Cardiac muscle cell (in vitro differentiated cells and primary cell): Measurements from ENCODE around the gene ALKBH3. TPM values are rescaled to one million over a fixed set of nuclear protein-coding genes. Genes with fewer than 3 reads are reported as not detected.

ENCODE experiments used
- DNase-seq, 2 donors: peaks; one replicate each; pipeline versions ENCODE4 v3.0.0 to v3.0.0-alpha.2; 2010 to 2017; ENCODE audit warnings: low read depth in 1 of 2, low spot score in 1 of 2
- H3K27ac ChIP-seq: fragments of 200-600 bp; sonication (generic); 2 replicates; pipeline ENCODE4 v1.5.1; 2016
- H3K27me3 ChIP-seq: fragments of 200-600 bp; sonication (generic); 2 replicates; pipeline ENCODE4 v1.6.0; 2016; ENCODE audit warnings: control low read depth
- H3K36me3 ChIP-seq: fragments of 200-600 bp; sonication (generic); 2 replicates; pipeline ENCODE4 v1.5.1; 2016; ENCODE audit warnings: control low read depth
- H3K4me1 ChIP-seq: fragments of 200-600 bp; sonication (generic); 2 replicates; pipeline ENCODE4 v1.8.1; 2017; ENCODE audit warnings: low read depth, mild to moderate bottlenecking, mixed run types
- H3K4me3 ChIP-seq: fragments of 200-600 bp; sonication (generic); 2 replicates; pipeline ENCODE4 v1.5.1; 2016; ENCODE audit warnings: mild to moderate bottlenecking
- H3K9me3 ChIP-seq: fragments of 200-600 bp; sonication (generic); 2 replicates; pipeline ENCODE4 v1.5.1; 2017; ENCODE audit warnings: low read depth, mild to moderate bottlenecking, control low read depth
- polyA plus RNA-seq: library from polyadenylated mRNA; unstranded; fragments of >200 nt; fragmentation: Nextera tagmentation; extraction: Ambion mirVana; gene quantifications from 2 replicates; pipeline ENCODE4 v1.2.1, GENCODE V29; 2016
- total RNA-seq: library from RNA; depleted of rRNA; stranded (reverse); fragments of >200 nt; gene quantifications from 2 replicates; pipeline ENCODE4 v1.2.3, GENCODE V29; 2016
- TF ChIP-seq, protein P1 (sequence below): IDR thresholded peaks from 2 replicates; pipeline ENCODE4 v1.5.1; 2012; ENCODE audit warnings: low read depth, mild to moderate bottlenecking, low read length

Gene ALKBH3
- total and polyA plus RNA-seq, 2 experiments from 2014 or later, result 25.0 to 26.4 TPM

GRCh38 chr11:43928721-43929120, 48.1 kb downstream of the ALKBH3 start:
- Histone ChIP-seq H3K9me3 (no peaks in the 10 kb centered on the region), H3K4me1 (peaks cover 11% of the 10 kb centered on the region), H3K27ac (no peak overlapping the region), H3K4me3 (no peak overlapping the region), H3K27me3 (no peaks in the 10 kb centered on the region), H3K36me3 (no peaks in the 10 kb centered on the region)
- DNase-seq, result no peak
- TF ChIP-seq, protein P1, sequence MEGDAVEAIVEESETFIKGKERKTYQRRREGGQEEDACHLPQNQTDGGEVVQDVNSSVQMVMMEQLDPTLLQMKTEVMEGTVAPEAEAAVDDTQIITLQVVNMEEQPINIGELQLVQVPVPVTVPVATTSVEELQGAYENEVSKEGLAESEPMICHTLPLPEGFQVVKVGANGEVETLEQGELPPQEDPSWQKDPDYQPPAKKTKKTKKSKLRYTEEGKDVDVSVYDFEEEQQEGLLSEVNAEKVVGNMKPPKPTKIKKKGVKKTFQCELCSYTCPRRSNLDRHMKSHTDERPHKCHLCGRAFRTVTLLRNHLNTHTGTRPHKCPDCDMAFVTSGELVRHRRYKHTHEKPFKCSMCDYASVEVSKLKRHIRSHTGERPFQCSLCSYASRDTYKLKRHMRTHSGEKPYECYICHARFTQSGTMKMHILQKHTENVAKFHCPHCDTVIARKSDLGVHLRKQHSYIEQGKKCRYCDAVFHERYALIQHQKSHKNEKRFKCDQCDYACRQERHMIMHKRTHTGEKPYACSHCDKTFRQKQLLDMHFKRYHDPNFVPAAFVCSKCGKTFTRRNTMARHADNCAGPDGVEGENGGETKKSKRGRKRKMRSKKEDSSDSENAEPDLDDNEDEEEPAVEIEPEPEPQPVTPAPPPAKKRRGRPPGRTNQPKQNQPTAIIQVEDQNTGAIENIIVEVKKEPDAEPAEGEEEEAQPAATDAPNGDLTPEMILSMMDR, result no peak

- no peaks in the 10 kb centered on the region for H3K27me3 ChIP-seq
- TF ChIP-seq, protein P1, result no peak
- peak in 1 of 2 donors; percentile 68 for DNase-seq
- H3K9me3 ChIP-seq, result no peaks in the 10 kb centered on the region
- no peak overlapping the region for H3K27ac ChIP-seq
- no peak overlapping the region for H3K4me3 ChIP-seq
- no peaks in the 10 kb centered on the region for H3K36me3 ChIP-seq
- H3K4me1 ChIP-seq, result peaks cover 1% of the 10 kb centered on the region
Observed at GRCh38 chr11:43930868-43931716, 50.5 kb downstream of the ALKBH3 start.

GRCh38 chr11:43931717-43932039, 51.0 kb downstream of the ALKBH3 start:
- Histone ChIP-seq H3K27me3 (no peaks in the 10 kb centered on the region), H3K4me3 (no peak overlapping the region), H3K4me1 (no peaks in the 10 kb centered on the region), H3K27ac (no peak overlapping the region), H3K36me3 (no peaks in the 10 kb centered on the region), H3K9me3 (no peaks in the 10 kb centered on the region)
- DNase-seq, result no peak
- TF ChIP-seq, protein P1, result no peak

- DNase-seq, result no peak
- H3K4me1 ChIP-seq, result no peaks in the 10 kb centered on the region
Observed at GRCh38 chr11:43933226-43933607, 52.6 kb downstream of the ALKBH3 start.

DNA sequence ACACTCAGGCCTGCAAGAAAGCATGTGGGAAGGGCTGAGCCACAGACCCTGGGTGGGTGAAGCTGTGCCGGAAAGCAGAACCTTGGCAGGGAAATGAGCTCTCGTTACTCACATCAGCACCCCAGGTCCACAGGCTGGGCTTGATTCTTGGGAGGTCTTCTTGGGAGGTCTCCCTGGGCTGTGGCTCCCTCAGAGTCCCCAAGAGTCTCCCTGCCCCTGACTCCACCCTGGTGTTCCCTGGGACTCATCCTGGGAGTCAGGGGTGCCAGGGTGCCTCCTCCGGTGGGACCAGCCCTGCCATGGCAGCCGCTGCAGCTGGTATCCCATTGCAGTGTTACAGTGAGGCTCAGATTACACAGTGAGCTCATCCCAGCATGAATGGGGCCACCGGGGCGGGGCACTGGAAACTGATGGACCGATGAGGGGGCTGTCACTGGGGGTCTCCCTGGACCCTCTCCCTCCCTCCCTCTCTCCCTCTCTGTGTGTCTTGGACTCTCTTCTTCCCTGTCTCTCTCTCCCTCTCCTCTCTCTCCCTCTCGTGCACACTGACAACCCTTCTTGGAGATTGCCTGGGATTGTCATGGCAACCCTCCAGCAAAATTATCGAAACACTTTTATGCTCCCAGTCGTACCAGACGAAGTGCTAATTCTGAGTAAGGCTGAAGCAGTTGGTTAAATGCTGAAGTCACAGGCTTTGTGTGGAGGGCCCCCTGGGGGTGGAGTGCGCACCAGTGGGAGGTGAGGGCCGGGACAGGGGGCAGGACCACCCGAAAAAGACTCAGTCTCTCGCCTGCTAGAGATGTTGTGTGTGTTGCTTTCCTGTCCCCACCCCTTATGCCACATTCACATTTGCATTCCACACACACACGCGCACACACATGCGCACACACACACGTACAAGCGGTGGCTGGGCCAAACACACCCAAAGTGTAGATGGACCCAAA, 53.2 kb downstream of the ALKBH3 start:
- DNase-seq, result peak in 1 of 2 donors; percentile 62

More at GRCh38 chr11:43933226-43933607, 52.6 kb downstream of the ALKBH3 start:
- Histone ChIP-seq H3K27me3 (no peaks in the 10 kb centered on the region), H3K27ac (no peak overlapping the region), H3K9me3 (no peaks in the 10 kb centered on the region), H3K4me3 (no peak overlapping the region), H3K36me3 (no peaks in the 10 kb centered on the region)
- TF ChIP-seq, protein P1, result no peak

More for the DNA sequence above, 53.2 kb downstream of the ALKBH3 start:
- H3K4me1 ChIP-seq, result no peaks in the 10 kb centered on the region
- H3K27ac ChIP-seq, result no peak overlapping the region
- no peaks in the 10 kb centered on the region for H3K27me3 ChIP-seq
- H3K4me3 ChIP-seq, result no peak overlapping the region
- no peaks in the 10 kb centered on the region for H3K9me3 ChIP-seq
- TF ChIP-seq, protein P1, result peak; percentile 32
- H3K36me3 ChIP-seq, result no peaks in the 10 kb centered on the region
